Choroid plexus epithelial cell (primary cell): ENCODE data around the gene OCEL1.

Experiments
- DNase-seq: peaks from one replicate; pipeline ENCODE4 v3.0.0-alpha.2; 2010; ENCODE audit warnings: low read depth
- H3K4me3 ChIP-seq: 2 replicates; pipeline ENCODE4 v1.5.1; 2011; ENCODE audit warnings: low read depth, mild to moderate bottlenecking, control low read depth, low read length, moderate library complexity
- CTCF ChIP-seq: conservative IDR thresholded peaks from 2 replicates; pipeline ENCODE4 v1.5.1; 2011; ENCODE audit warnings: low read depth, mild to moderate bottlenecking, control low read depth, inconsistent platforms, low read length, moderate library complexity

The OCEL1 gene

GRCh38 chr19:17202249-17202648 lies 23.8 kb upstream of the OCEL1 start:
- TF ChIP-seq CTCF, result no peak
- DNase-seq, result no peak
- no peak overlapping the region for H3K4me3 ChIP-seq

GRCh38 chr19:17202713-17203112 lies 23.3 kb upstream of the OCEL1 start:
- TF ChIP-seq CTCF, result no peak
- H3K4me3 ChIP-seq, result no peak overlapping the region
- DNase-seq, result no peak

GRCh38 chr19:17205237-17206140 lies 20.5 kb upstream of the OCEL1 start:
- peak; percentile 83 for DNase-seq
- no peak overlapping the region for H3K4me3 ChIP-seq
- TF ChIP-seq CTCF, result peak; percentile 92

GRCh38 chr19:17206736-17207581 lies 19.1 kb upstream of the OCEL1 start:
- no peak for DNase-seq
- no peak overlapping the region for H3K4me3 ChIP-seq
- TF ChIP-seq CTCF, result no peak

- no peak overlapping the region for H3K4me3 ChIP-seq
- TF ChIP-seq CTCF, result no peak
- DNase-seq, result peak; percentile 37
These were observed 16.6 kb upstream of the OCEL1 start for GRCh38 chr19:17209126-17210036.

- no peak for DNase-seq
- no peak for TF ChIP-seq CTCF
- no peak overlapping the region for H3K4me3 ChIP-seq
These were observed 15.7 kb upstream of the OCEL1 start for GRCh38 chr19:17210296-17210695.
